Tibial nerve (tissue), 4 donors: ENCODE measurements around the gene NINL.

Experiments
- EP300 ChIP-seq, 2 donors: sonication (generic); formaldehyde crosslinking; IDR thresholded peaks; one replicate each; pipeline ENCODE4 v1.6.1; 2017; ENCODE audit warnings: antibody characterized with exemption in 2 of 2, mild to moderate bottlenecking in 1 of 2
- TF ChIP-seq, protein P1 (sequence below), 5 experiments: fragments of 200-600 bp in 3 of 5; fragments of 450-650 bp in 2 of 5; sonication (generic) in 3 of 5; IDR thresholded peaks; one replicate each; pipeline ENCODE4 v1.5.1; 2016 to 2019; ENCODE audit warnings: antibody characterized with exemption in 5 of 5, mild to moderate bottlenecking in 3 of 5, moderate library complexity in 2 of 5

DNA sequence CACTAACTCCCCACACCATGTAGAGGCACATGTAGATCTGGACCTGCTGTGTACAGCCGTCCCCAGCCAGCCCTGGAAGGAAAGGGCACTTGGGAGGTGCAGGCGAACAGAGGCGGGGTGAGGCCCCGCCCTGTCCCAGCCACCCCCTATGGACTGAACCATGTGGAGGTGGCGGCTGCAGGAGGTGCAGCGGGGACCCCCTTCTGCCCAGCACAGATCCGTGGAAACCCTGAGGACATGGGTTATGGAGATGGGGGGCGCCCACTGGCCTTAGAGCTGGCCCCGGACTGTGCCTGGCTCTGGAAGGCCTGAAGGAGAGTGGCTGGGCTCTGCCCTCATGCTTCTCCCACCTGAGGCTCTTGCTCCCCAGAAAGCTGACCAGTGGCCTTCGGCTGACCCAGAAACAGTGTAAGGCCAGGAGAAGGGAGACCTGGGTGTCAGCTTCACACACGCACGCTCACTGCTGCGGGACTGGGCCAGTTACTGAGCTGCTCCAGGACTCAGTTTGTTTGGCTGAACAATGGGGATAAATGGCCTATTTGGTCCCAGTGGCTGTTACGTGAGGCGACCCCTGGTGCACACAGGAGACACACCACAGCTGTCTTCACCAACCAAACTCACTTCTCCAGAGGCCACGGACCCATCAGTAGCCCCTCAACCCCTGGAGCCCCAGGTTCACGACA lies 90.7 kb downstream of the NINL start:
- TF ChIP-seq, protein P1, sequence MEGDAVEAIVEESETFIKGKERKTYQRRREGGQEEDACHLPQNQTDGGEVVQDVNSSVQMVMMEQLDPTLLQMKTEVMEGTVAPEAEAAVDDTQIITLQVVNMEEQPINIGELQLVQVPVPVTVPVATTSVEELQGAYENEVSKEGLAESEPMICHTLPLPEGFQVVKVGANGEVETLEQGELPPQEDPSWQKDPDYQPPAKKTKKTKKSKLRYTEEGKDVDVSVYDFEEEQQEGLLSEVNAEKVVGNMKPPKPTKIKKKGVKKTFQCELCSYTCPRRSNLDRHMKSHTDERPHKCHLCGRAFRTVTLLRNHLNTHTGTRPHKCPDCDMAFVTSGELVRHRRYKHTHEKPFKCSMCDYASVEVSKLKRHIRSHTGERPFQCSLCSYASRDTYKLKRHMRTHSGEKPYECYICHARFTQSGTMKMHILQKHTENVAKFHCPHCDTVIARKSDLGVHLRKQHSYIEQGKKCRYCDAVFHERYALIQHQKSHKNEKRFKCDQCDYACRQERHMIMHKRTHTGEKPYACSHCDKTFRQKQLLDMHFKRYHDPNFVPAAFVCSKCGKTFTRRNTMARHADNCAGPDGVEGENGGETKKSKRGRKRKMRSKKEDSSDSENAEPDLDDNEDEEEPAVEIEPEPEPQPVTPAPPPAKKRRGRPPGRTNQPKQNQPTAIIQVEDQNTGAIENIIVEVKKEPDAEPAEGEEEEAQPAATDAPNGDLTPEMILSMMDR (IDR thresholded peaks at IDR 0.05): no peak
- TF ChIP-seq EP300 (IDR thresholded peaks at IDR 0.05): no peak
